Endodermal cell (in vitro differentiated cells): ENCODE measurements around the gene SPACA5. TPM values are rescaled to one million over a fixed set of nuclear protein-coding genes. Genes with fewer than 3 reads are reported as not detected.

Experiments
- DNase-seq: peaks from one replicate; pipeline ENCODE4 v3.0.0-alpha.2; 2017
- H3K27ac ChIP-seq: 2 replicates; pipeline ENCODE4 v1.5.1; 2013; ENCODE audit warnings: mild to moderate bottlenecking, low read depth, low read length, moderate library complexity
- H3K27me3 ChIP-seq: 2 replicates; pipeline ENCODE4 v1.6.1; 2013; ENCODE audit warnings: mild to moderate bottlenecking, low read length, moderate library complexity; ENCODE audit not compliant: insufficient read depth, control insufficient read depth, poor library complexity, severe bottlenecking
- H3K36me3 ChIP-seq: 2 replicates; pipeline ENCODE4 v1.7.0; 2013; ENCODE audit warnings: mild to moderate bottlenecking, low read length, moderate library complexity; ENCODE audit not compliant: control insufficient read depth, insufficient read depth
- H3K4me1 ChIP-seq: one replicate; pipeline ENCODE4 v1.7.0; 2013; ENCODE audit warnings: low read length; ENCODE audit not compliant: control insufficient read depth, insufficient read depth
- H3K4me3 ChIP-seq: 2 replicates; pipeline ENCODE4 v1.5.1; 2013; ENCODE audit warnings: mild to moderate bottlenecking, low read length, moderate library complexity
- H3K9ac ChIP-seq: 2 replicates; pipeline ENCODE4 v1.6.1; 2013; ENCODE audit warnings: mild to moderate bottlenecking, low read length, moderate library complexity; ENCODE audit not compliant: poor library complexity, severe bottlenecking; ENCODE audit errors: extremely low read depth
- H3K9me3 ChIP-seq: 2 replicates; pipeline ENCODE4 v1.6.1; 2013; ENCODE audit warnings: mild to moderate bottlenecking, low read length, moderate library complexity; ENCODE audit not compliant: control insufficient read depth
- H3K27ac Mint-ChIP-seq: 2 replicates; pipeline ENCODE4 v1.8.0; 2020; ENCODE audit warnings: mixed read lengths
- H3K27me3 Mint-ChIP-seq: 2 replicates; pipeline ENCODE4 v1.8.0; 2021; ENCODE audit warnings: mild to moderate bottlenecking, mixed read lengths; ENCODE audit not compliant: insufficient read depth
- H3K36me3 Mint-ChIP-seq: 2 replicates; pipeline ENCODE4 v1.8.0; 2020; ENCODE audit warnings: low read depth, mixed read lengths
- H3K4me1 Mint-ChIP-seq: 2 replicates; pipeline ENCODE4 v1.8.0; 2020; ENCODE audit warnings: mixed read lengths
- H3K4me3 Mint-ChIP-seq: 2 replicates; pipeline ENCODE4 v1.8.0; 2020; ENCODE audit warnings: mild to moderate bottlenecking, moderate library complexity, mixed read lengths
- H3K9me3 Mint-ChIP-seq: 2 replicates; pipeline ENCODE4 v1.8.0; 2020; ENCODE audit warnings: mild to moderate bottlenecking, mixed read lengths
- WGBS, 2 experiments: methylation state at CpG; one replicate each; pipeline versions ENCODE4 v1.1.5 to v1.1.7; 2013; ENCODE audit warnings: missing lambda C conversion rate in 2 of 2, mixed read lengths in 1 of 2; ENCODE audit not compliant: insufficient coverage in 1 of 2, insufficient read length in 1 of 2; 5-methylcytosine and 5-hydroxymethylcytosine counted together
- total RNA-seq, 2 donors: library from RNA; stranded (reverse); fragmentation: NEBNext Ultra II Directional in 1 of 2; extraction: Animal tissue kit (Norgen Biotek cat#: 25700) in 1 of 2; gene quantifications; 2 replicates in 1 of 2; 3 replicates in 1 of 2; pipeline ENCODE4 v1.2.1, GENCODE V29; 2021
- TF ChIP-seq, protein P1 (sequence below): fragments of 200-600 bp; sonication (generic); conservative IDR thresholded peaks from 2 replicates; pipeline ENCODE4 v1.5.0; 2021; ENCODE audit warnings: antibody characterized with exemption, mild to moderate bottlenecking

The SPACA5 gene
- total RNA-seq, 2 donors from 2014 or later = not detected

DNA sequence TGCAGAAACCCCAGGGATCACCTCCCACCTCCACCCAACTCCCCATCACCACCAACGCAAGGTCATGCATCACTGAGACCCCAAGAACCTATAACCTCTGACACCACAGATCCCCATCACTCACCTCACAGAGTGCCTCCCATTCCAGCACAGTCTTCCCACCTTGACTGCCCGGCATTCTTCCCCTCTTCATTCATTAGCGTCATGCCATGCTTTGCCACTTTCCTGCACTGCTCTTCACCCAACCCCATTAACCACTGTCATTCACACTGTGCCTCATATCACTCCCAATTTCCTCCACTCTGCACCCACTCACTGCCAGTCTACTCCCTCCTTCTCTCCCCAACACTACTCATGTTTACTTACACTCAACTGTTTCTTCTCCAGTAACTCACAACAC lies 33.6 kb upstream of the SPACA5 start:
- no peaks in the 10 kb centered on the region for H3K4me1 Mint-ChIP-seq
- no peak overlapping the region for H3K27ac Mint-ChIP-seq
- H3K9ac ChIP-seq = no peak overlapping the region
- 90% methylated on average over 3 of the region's 3 CpGs; no CpG with 5 or more reads in 1 of the 2 experiments for WGBS, 2 experiments
- no peak overlapping the region for H3K4me3 Mint-ChIP-seq
- H3K4me1 ChIP-seq = no peaks in the 10 kb centered on the region
- H3K36me3 ChIP-seq = peaks cover 32% of the 10 kb centered on the region
- H3K9me3 ChIP-seq = peaks cover 58% of the 10 kb centered on the region
- H3K27me3 ChIP-seq = no peaks in the 10 kb centered on the region
- no peak overlapping the region for H3K27ac ChIP-seq
- H3K9me3 Mint-ChIP-seq = peaks cover 87% of the 10 kb centered on the region
- H3K36me3 Mint-ChIP-seq = peaks cover 51% of the 10 kb centered on the region
- TF ChIP-seq, protein P1, sequence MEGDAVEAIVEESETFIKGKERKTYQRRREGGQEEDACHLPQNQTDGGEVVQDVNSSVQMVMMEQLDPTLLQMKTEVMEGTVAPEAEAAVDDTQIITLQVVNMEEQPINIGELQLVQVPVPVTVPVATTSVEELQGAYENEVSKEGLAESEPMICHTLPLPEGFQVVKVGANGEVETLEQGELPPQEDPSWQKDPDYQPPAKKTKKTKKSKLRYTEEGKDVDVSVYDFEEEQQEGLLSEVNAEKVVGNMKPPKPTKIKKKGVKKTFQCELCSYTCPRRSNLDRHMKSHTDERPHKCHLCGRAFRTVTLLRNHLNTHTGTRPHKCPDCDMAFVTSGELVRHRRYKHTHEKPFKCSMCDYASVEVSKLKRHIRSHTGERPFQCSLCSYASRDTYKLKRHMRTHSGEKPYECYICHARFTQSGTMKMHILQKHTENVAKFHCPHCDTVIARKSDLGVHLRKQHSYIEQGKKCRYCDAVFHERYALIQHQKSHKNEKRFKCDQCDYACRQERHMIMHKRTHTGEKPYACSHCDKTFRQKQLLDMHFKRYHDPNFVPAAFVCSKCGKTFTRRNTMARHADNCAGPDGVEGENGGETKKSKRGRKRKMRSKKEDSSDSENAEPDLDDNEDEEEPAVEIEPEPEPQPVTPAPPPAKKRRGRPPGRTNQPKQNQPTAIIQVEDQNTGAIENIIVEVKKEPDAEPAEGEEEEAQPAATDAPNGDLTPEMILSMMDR = no peak
- H3K4me3 ChIP-seq = no peak overlapping the region
- no peaks in the 10 kb centered on the region for H3K27me3 Mint-ChIP-seq
- DNase-seq = no peak

DNA sequence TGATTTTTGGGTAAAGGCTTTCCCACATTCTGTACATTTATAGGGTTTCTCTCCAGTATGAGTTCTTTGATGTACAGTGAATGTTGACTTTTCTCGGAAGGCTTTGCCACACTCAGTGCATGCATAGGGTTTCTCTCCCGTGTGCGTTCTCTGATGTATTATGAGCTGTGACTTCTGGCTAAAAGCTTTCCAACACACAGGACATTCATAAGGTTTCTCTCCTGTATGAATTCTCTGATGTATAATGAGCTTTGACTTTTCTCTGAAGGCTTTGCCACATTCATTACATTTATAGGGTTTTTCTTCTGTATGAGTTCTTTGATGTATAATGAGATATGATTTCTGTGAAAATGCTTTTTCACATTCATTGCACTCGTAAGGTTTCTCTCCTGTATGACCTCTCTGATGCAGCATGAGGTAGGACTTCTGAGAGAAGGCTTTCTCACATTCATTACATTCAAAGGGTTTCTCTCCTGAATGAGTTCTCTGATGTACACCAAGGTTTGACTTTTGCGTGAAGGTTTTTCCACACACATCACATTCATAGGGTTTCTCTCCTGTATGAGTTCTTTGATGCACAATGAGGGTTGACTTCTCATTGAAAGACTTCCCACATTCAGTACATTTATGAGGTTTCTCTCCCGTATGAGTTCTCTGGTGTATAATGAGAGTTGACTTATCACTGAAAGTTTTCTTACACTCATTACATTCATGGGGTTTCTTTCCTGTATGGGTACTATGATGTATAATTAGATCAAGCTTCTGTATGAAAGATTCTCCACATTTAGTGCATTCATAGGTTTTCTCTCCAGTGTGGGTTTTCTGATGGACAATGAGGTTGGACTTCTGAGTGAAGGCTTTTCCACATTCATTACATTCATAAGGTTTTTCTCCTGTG lies 30.3 kb upstream of the SPACA5 start:
- peaks cover 79% of the 10 kb centered on the region for H3K9me3 ChIP-seq
- peaks cover 83% of the 10 kb centered on the region for H3K36me3 Mint-ChIP-seq
- H3K36me3 ChIP-seq = peaks cover 62% of the 10 kb centered on the region
- H3K9ac ChIP-seq = no peak overlapping the region
- H3K27ac Mint-ChIP-seq = no peak overlapping the region
- H3K4me1 Mint-ChIP-seq = no peaks in the 10 kb centered on the region
- no peaks in the 10 kb centered on the region for H3K27me3 ChIP-seq
- 90 to 92% methylated on average over 2 to 5 of the region's 6 CpGs for WGBS, 2 experiments
- H3K4me3 ChIP-seq = peak overlapping the region; percentile 58
- H3K27me3 Mint-ChIP-seq = no peaks in the 10 kb centered on the region
- no peaks in the 10 kb centered on the region for H3K4me1 ChIP-seq
- no peak for DNase-seq
- TF ChIP-seq, protein P1 = no peak
- no peak overlapping the region for H3K27ac ChIP-seq
- peaks cover 97% of the 10 kb centered on the region for H3K9me3 Mint-ChIP-seq
- no peak overlapping the region for H3K4me3 Mint-ChIP-seq

DNA sequence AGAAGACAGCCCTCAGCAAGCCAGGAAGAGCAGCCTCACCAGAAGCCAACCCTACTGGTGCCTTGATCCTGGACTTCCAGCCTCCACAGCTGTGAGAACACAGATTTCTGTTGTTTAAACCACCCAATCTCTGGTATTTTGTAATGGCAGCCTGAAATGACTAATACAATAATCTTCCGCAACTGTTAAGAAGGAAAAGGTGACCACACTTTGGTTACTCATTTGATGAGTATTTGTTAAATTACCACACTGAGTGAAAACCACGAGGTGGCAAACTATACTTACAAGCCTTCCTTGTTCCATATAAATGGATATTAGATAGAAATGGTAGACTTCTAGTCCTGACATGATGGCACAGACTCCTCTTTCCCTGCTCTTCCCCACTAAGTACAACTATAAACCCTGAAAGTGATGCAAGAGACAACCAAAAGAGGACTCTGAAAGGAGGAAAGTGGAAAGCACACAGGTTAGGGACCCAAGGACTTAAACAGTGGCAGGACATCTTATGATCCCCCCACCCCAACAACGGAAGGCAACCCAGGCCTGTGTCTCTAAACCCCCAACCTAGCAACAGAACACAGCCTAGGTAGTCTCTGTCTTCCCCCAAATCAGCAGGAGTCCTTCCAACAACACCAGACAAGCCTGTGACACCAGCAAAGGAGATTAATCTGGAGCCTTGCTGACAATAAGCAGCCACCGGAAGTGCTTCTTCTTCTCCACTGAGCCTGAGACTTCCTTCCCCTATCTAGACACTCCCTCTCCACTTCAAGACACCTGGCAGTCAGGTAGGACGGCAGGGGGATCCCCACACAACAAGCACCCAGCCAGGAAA lies 15.3 kb upstream of the SPACA5 start:
- H3K9ac ChIP-seq = no peak overlapping the region
- no peak overlapping the region for H3K27ac Mint-ChIP-seq
- peaks cover 10% of the 10 kb centered on the region for H3K36me3 ChIP-seq
- TF ChIP-seq, protein P1 = no peak
- H3K9me3 ChIP-seq = no peaks in the 10 kb centered on the region
- H3K4me1 Mint-ChIP-seq = no peaks in the 10 kb centered on the region
- H3K27me3 Mint-ChIP-seq = no peaks in the 10 kb centered on the region
- H3K36me3 Mint-ChIP-seq = peaks cover 54% of the 10 kb centered on the region
- DNase-seq = no peak
- no peak overlapping the region for H3K4me3 ChIP-seq
- H3K27ac ChIP-seq = no peak overlapping the region
- H3K9me3 Mint-ChIP-seq = peaks cover 75% of the 10 kb centered on the region
- no peaks in the 10 kb centered on the region for H3K4me1 ChIP-seq
- no peaks in the 10 kb centered on the region for H3K27me3 ChIP-seq
- H3K4me3 Mint-ChIP-seq = no peak overlapping the region
- WGBS, 2 experiments = 97% methylated on average over 4 of the region's 5 CpGs; no CpG with 5 or more reads in 1 of the 2 experiments
